ES-I3 (cell line): ENCODE data around the gene NSRP1.
"Not testable (repeated sequence)": the region's sequence is repeated elsewhere in the genome, so short reads cannot be mapped to it uniquely, and the experiment has no call there.

ENCODE experiments used
- H3K36me3 ChIP-seq: 2 replicates; pipeline ENCODE4 v1.6.1; 2013; ENCODE audit warnings: mild to moderate bottlenecking, low read length, control low read depth, moderate library complexity; ENCODE audit not compliant: insufficient read depth
- H3K4me1 ChIP-seq: 2 replicates; pipeline ENCODE4 v1.6.1; 2013; ENCODE audit warnings: mild to moderate bottlenecking, control low read depth, low read length; ENCODE audit not compliant: insufficient read depth
- H3K9ac ChIP-seq: 2 replicates; pipeline ENCODE4 v1.6.1; 2013; ENCODE audit warnings: low read depth, mild to moderate bottlenecking, low read length, moderate library complexity
- H3K9me3 ChIP-seq: 2 replicates; pipeline ENCODE4 v1.6.1; 2013; ENCODE audit warnings: mild to moderate bottlenecking, low read length, moderate library complexity; ENCODE audit not compliant: control insufficient read depth, insufficient read depth

Gene NSRP1

DNA sequence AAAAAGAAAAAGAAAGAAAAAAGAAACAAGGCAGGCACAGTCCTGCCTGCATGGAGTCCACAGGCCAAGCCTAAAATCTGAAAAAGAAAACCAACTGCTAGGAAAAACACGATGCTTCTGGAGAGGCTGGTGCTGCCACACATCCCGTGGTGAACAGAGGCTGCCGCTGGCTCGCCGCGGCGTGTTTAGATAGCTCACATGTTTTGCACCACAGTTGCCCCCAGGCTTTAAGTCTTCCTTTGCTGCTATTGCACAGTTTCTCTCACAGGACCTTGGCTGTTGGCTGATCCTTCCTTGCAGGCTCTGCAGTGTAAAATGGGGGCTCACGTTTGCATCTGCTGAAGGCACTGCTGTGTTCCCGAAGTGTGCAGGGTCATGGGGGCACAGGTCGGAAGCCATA lies 110.3 kb downstream of the NSRP1 start:
- Histone ChIP-seq H3K9ac (no peak overlapping the region), H3K9me3 (no peaks in the 10 kb centered on the region), H3K36me3 (no peaks in the 10 kb centered on the region), H3K4me1 (0 out of 2 replicates have a peak, but pooled peaks cover 3% of the 10 kb centered on the region)

GRCh38 chr17:30228011-30228410 lies 111.4 kb downstream of the NSRP1 start:
- Histone ChIP-seq H3K4me1 (0 out of 2 replicates have a peak, but pooled peaks cover 3% of the 10 kb centered on the region), H3K36me3 (no peaks in the 10 kb centered on the region), H3K9me3 (no peaks in the 10 kb centered on the region), H3K9ac (no peak overlapping the region)

- Histone ChIP-seq H3K9ac (no peak overlapping the region), H3K4me1 (0 out of 2 replicates have a peak, but pooled peaks cover 3% of the 10 kb centered on the region), H3K36me3 (no peaks in the 10 kb centered on the region), H3K9me3 (no peaks in the 10 kb centered on the region)
Observed at GRCh38 chr17:30229012-30229411, 112.4 kb downstream of the NSRP1 start.

DNA sequence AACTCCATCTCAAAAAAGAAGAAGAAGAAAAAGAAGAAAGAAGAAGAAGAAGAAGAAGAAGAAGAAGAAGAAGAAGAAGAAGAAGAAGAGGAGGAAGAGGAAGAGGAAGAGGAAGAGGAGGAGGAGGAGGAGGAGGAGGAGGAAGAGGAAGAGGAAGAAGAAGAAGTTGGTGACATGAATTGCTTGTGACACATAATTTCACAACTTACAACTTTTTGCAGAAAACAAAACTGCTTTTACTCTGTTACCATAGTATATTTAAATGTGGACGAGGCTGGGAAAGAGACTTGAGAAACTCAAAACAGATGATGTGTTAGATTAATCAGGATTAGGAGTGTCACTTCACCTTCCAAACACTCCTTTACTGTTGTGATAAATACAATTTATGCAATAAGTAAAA lies 113.4 kb downstream of the NSRP1 start:
- H3K9ac ChIP-seq, H3K4me1 ChIP-seq, H3K36me3 ChIP-seq, H3K9me3 ChIP-seq: not testable (repeated sequence)

DNA sequence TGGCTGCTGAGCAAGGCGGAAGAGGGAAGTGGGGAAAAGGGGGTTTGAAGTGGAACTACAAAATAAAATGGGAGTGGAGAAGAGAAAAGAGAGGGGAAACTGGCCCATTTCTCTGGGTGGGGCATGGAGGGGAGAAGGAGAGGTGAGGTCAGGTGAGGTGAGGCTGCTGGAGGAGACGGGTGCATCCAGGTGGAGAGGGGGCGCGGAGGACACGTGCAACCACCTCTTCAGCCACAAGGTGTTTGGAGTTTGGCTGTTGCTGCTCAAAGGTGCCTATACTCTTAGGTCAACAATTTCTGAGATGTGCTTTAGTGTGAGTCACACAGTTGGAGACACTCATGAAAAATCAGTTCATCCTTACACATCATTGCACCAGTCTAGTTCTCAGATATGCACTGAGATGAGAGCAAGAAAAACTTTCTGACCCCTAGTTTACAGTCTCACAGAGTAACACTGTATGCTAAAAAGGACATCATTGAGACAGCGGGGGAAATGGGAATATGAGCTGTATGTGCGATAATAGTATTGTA lies 114.0 kb downstream of the NSRP1 start:
- no peaks in the 10 kb centered on the region for H3K36me3 ChIP-seq
- H3K9ac ChIP-seq, result no peak overlapping the region
- H3K4me1 ChIP-seq, result no peaks in the 10 kb centered on the region

DNA sequence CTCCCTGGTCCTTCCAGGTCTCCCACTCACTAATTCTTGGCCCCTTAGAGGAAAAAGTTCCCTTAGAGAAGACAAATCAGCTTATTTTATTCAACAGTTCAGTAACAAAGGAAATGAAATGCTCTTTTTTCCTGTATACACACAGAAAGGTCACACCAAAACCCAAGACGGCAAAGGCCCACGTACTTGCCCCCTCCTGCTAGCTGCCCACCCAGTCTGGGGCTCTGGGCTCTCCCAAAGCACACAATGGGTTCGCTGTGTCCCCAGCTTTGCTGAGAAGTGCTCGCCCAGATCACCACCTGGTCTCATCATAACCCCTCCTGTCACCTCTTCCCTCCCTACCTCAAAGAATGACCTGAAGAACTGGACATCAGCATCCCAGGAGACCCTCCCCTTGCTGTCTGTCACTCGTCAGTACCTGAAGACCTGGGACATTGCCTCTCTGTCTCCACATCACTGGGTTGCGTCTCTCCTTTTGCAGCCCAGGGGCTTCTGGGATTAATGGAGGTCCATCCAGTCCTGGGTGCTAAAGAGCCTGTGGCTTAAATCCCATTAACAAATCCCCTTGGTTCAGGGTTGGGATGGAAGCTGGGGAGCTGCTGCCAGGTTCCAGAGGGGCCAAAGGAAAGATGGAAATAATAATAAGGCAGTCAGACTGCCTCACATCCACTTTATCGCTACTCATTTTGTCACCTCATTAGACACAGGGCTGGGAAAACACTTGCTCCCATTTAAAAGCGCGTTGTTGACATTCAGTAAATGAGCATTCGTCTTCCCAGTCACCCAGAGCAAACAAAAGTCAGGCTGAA lies 115.6 kb downstream of the NSRP1 start:
- Histone ChIP-seq H3K9ac (no peak overlapping the region), H3K9me3 (no peaks in the 10 kb centered on the region), H3K36me3 (no peaks in the 10 kb centered on the region), H3K4me1 (no peaks in the 10 kb centered on the region)

More for the DNA sequence above, 114.0 kb downstream of the NSRP1 start:
- H3K9me3 ChIP-seq, result no peaks in the 10 kb centered on the region

- Histone ChIP-seq H3K36me3 (no peaks in the 10 kb centered on the region), H3K4me1 (no peaks in the 10 kb centered on the region), H3K9me3 (no peaks in the 10 kb centered on the region), H3K9ac (no peak overlapping the region)
Observed at GRCh38 chr17:30232824-30233427, 116.3 kb downstream of the NSRP1 start.

GRCh38 chr17:30234296-30234695 lies 117.7 kb downstream of the NSRP1 start:
- H3K9ac ChIP-seq, result no peak overlapping the region
- no peaks in the 10 kb centered on the region for H3K9me3 ChIP-seq
- H3K4me1 ChIP-seq, result peaks cover 5% of the 10 kb centered on the region; the same call in 1 of the 2 replicates
- H3K36me3 ChIP-seq, result no peaks in the 10 kb centered on the region

- Histone ChIP-seq H3K9me3 (no peaks in the 10 kb centered on the region), H3K36me3 (no peaks in the 10 kb centered on the region), H3K4me1 (peaks cover 5% of the 10 kb centered on the region; the same call in 1 of the 2 replicates), H3K9ac (peak overlapping the region; percentile 50; the same call in 1 of the 2 replicates)
Observed at GRCh38 chr17:30234964-30235363, 118.3 kb downstream of the NSRP1 start.

DNA sequence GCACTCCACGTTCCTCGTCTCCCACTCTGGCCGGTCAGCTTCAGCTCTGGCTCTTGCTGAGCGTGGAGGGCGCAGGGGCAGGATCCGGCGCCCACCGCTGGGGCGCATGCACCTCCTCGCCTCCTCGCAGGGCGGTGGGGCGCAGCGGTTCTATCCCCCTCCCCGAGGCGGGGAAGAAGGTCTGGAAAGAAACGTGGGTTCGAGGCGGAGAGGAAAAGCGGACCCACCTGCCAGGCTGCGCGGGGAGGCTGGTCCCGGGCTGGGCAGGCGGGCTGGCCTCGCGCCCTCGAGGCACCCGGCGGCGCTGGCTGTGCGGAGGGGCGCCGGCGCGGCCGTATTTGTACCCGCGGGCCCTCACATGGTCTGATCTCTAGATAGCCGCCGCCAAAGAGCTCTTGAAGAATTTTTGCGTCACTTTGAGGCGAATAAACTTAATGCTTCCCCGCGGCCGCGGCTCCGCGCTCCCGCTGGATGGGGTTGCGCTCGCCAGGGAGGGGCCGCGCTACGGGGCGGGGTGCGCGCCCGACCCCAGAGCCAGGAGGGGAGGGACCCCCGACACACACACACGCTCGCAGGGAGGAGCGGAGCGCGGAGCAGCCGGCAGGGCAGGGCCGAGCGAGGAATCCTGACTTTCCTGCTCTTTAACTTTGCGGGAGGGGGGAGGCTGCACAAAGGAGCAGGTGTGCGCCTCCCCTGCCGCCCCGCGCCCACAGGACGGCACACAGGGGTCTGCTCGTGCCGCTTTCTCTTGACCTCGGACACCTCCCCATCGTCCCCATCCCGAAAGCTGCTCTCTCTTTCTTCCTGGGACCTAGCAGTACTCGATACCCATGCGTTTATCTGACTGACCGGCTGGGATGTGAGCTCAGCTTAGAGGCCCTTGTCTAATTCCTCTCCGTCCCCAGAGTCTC lies 119.0 kb downstream of the NSRP1 start, which contains the start of gene SLC6A4:
SLC6A4 (minus strand) TSS at position 312 of the 911 bp plus-strand sequence. CDS start 13,739 bp downstream, outside the sequence.
- Histone ChIP-seq H3K4me1 (peaks cover 5% of the 10 kb centered on the region; the same call in 1 of the 2 replicates), H3K9me3 (no peaks in the 10 kb centered on the region), H3K9ac (peak within 1 kb of the TSS; percentile 50; the same call in 1 of the 2 replicates), H3K36me3 (no peaks in the 10 kb centered on the region)
